Measurements from ENCODE around the gene JAZF1.

DNA sequence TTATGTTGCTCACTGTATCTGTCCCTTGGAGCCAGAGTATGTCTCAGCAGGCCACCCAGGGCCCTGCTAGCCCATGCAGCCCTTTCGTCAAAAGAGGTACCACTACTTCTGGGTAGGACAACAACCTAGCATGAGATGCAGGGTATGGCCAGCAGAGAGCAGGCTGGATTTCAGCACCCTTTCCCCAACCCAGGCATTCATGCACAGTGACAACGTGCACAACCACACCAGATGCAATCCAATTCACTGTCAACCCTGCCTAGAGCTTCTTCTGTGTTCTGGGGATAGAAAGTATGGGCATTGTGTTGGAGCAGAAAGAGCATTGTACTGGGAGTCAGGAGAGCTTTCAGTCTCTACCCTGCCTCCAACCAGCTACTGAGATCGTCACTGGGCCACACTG lies 37.9 kb downstream of the JAZF1 start:
- TF ChIP-seq, protein P1, sequence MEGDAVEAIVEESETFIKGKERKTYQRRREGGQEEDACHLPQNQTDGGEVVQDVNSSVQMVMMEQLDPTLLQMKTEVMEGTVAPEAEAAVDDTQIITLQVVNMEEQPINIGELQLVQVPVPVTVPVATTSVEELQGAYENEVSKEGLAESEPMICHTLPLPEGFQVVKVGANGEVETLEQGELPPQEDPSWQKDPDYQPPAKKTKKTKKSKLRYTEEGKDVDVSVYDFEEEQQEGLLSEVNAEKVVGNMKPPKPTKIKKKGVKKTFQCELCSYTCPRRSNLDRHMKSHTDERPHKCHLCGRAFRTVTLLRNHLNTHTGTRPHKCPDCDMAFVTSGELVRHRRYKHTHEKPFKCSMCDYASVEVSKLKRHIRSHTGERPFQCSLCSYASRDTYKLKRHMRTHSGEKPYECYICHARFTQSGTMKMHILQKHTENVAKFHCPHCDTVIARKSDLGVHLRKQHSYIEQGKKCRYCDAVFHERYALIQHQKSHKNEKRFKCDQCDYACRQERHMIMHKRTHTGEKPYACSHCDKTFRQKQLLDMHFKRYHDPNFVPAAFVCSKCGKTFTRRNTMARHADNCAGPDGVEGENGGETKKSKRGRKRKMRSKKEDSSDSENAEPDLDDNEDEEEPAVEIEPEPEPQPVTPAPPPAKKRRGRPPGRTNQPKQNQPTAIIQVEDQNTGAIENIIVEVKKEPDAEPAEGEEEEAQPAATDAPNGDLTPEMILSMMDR (IDR thresholded peaks at IDR 0.05): no peak
- no peak for TF ChIP-seq EZH2 (IDR thresholded peaks at IDR 0.05; ENCODE audit: borderline replicate concordance, insufficient read depth, low read depth, low read length, poor library complexity, severe bottlenecking)

Measured in B cell (primary cell).